GM12878 (cell line): ENCODE results near the gene IL4. TPM values are rescaled to one million over a fixed set of nuclear protein-coding genes. Genes with fewer than 3 reads are reported as not detected.

ENCODE experiments used
- EZH2 ChIP-seq: IDR thresholded peaks from 2 replicates; pipeline ENCODE4 v1.6.1; 2012; ENCODE audit warnings: low read depth, mild to moderate bottlenecking, control low read depth, inconsistent platforms, low read length, borderline replicate concordance; ENCODE audit not compliant: control insufficient read depth
- IRF4 ChIP-seq: IDR thresholded peaks from 2 replicates; pipeline ENCODE4 v1.6.1; 2011; ENCODE audit warnings: low read depth, low read length
- LARP7 ChIP-seq: fragments of 450-650 bp; IDR thresholded peaks from 2 replicates; pipeline ENCODE4 v1.6.1; 2017; ENCODE audit warnings: mild to moderate bottlenecking
- TCF12 ChIP-seq: IDR thresholded peaks from 2 replicates; pipeline ENCODE4 v1.6.1; 2011; ENCODE audit warnings: low read depth, mild to moderate bottlenecking, low read length
- polyA plus RNA-seq, 11 experiments: library from polyadenylated mRNA; depleted of rRNA in 4 of 11; unstranded in 6 of 11; stranded (reverse) in 5 of 11; fragments of >200 nt; fragmentation: Nextera tagmentation in 4 of 11; fragmentation: Illumina TruSeq in 1 of 11; extraction: Ambion mirVana in 4 of 11; extraction: Trizol in 1 of 11; gene quantifications; 1 replicate in 1 of 11; 2 replicates in 10 of 11; pipeline versions ENCODE4 v1.2.1 to v1.2.3, GENCODE V29; 2011 to 2016; ENCODE audit warnings: inconsistent platforms in 2 of 11, missing spikeins in 2 of 11, low read depth in 1 of 11
- total RNA-seq, 4 experiments: library from RNA; depleted of rRNA in 3 of 4; stranded (reverse); fragments of >200 nt in 3 of 4; fragmentation: Illumina TruSeq in 1 of 4; extraction: Trizol in 1 of 4; gene quantifications; 2 replicates each; pipeline versions ENCODE4 v1.2.1 to v1.2.3, GENCODE V29; 2013 to 2021
- TF ChIP-seq, protein P1 (sequence below): fragments of 450-650 bp; formaldehyde crosslinking; IDR thresholded peaks from 2 replicates; pipeline ENCODE4 v1.5.0; 2022; ENCODE audit warnings: mild to moderate bottlenecking, missing genetic modification characterization
- TF ChIP-seq, protein P2 (sequence below): IDR thresholded peaks from 2 replicates; pipeline ENCODE4 v1.6.1; 2012; ENCODE audit warnings: low read length, inconsistent platforms
- TF ChIP-seq, protein P3 (sequence below): fragments of 450-650 bp; IDR thresholded peaks from 2 replicates; pipeline ENCODE4 v1.6.1; 2016; ENCODE audit warnings: mild to moderate bottlenecking

The IL4 gene
- total and polyA plus RNA-seq, 10 of the 15 experiments (the other 5 are each of a cell fraction or from before 2014, with no cell fraction given) = 0.20 to 0.80 (median 0.50) TPM; not detected in 7

DNA sequence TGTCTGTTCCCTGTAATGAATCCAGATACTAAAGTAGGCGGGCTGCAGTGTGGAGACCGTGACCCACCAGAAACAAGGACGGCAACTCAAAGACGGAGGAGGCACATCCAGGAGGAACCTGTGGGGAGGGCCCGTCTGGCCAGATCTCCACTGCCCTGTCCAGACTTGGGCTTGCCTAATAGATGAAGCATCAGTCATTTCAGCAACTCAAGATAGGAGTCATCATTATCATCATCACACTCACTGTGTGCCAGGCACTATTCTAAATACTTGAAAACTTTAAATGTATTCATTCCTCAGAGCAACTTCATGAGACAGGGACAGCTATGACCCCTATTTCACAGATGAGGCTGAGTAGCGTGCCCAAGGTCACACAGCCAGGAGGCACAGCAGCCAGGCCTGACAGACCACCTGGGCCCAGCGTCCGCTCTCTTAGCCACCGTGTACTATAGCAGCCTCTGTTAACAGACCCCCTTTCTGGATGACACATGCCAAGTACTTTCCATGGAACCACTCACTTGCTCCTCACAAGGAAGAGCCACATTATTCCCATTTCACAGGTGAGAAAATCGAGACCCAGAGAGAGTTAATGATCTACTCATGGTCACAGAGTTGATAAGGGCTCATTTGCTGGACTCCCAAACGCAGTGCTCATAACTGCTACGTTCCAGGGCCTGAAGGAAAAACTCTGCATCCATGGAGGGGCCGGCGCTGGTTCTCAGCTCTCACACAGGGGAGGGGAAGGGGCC, 4.9 kb upstream of the IL4 start (continued):
- TF ChIP-seq, protein P1, sequence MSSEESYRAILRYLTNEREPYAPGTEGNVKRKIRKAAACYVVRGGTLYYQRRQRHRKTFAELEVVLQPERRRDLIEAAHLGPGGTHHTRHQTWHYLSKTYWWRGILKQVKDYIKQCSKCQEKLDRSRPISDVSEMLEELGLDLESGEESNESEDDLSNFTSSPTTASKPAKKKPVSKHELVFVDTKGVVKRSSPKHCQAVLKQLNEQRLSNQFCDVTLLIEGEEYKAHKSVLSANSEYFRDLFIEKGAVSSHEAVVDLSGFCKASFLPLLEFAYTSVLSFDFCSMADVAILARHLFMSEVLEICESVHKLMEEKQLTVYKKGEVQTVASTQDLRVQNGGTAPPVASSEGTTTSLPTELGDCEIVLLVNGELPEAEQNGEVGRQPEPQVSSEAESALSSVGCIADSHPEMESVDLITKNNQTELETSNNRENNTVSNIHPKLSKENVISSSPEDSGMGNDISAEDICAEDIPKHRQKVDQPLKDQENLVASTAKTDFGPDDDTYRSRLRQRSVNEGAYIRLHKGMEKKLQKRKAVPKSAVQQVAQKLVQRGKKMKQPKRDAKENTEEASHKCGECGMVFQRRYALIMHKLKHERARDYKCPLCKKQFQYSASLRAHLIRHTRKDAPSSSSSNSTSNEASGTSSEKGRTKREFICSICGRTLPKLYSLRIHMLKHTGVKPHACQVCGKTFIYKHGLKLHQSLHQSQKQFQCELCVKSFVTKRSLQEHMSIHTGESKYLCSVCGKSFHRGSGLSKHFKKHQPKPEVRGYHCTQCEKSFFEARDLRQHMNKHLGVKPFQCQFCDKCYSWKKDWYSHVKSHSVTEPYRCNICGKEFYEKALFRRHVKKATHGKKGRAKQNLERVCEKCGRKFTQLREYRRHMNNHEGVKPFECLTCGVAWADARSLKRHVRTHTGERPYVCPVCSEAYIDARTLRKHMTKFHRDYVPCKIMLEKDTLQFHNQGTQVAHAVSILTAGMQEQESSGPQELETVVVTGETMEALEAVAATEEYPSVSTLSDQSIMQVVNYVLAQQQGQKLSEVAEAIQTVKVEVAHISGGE = no peak
- TF ChIP-seq LARP7 = no peak
- TF ChIP-seq, protein P2, sequence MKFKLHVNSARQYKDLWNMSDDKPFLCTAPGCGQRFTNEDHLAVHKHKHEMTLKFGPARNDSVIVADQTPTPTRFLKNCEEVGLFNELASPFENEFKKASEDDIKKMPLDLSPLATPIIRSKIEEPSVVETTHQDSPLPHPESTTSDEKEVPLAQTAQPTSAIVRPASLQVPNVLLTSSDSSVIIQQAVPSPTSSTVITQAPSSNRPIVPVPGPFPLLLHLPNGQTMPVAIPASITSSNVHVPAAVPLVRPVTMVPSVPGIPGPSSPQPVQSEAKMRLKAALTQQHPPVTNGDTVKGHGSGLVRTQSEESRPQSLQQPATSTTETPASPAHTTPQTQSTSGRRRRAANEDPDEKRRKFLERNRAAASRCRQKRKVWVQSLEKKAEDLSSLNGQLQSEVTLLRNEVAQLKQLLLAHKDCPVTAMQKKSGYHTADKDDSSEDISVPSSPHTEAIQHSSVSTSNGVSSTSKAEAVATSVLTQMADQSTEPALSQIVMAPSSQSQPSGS = no peak
- TF ChIP-seq IRF4 = no peak
- TF ChIP-seq TCF12 = no peak
- TF ChIP-seq, protein P3, sequence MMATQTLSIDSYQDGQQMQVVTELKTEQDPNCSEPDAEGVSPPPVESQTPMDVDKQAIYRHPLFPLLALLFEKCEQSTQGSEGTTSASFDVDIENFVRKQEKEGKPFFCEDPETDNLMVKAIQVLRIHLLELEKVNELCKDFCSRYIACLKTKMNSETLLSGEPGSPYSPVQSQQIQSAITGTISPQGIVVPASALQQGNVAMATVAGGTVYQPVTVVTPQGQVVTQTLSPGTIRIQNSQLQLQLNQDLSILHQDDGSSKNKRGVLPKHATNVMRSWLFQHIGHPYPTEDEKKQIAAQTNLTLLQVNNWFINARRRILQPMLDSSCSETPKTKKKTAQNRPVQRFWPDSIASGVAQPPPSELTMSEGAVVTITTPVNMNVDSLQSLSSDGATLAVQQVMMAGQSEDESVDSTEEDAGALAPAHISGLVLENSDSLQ = no peak
- no peak for TF ChIP-seq EZH2
